Suppressor macrophage treated with lipopolysaccharide for 1 hour (primary cell): ENCODE data around the gene PHACTR2.
A peak's percentile ranks its signal among the peaks of the same experiment; 100 is the strongest.
"Not testable (repeated sequence)": the region's sequence is repeated elsewhere in the genome, so short reads cannot be mapped to it uniquely, and the experiment has no call there.

Experiments
- DNase-seq, 3 donors: peaks; one replicate each; pipeline ENCODE4 v3.0.0-alpha.2; 2020 to 2022

PHACTR2 gene

DNA sequence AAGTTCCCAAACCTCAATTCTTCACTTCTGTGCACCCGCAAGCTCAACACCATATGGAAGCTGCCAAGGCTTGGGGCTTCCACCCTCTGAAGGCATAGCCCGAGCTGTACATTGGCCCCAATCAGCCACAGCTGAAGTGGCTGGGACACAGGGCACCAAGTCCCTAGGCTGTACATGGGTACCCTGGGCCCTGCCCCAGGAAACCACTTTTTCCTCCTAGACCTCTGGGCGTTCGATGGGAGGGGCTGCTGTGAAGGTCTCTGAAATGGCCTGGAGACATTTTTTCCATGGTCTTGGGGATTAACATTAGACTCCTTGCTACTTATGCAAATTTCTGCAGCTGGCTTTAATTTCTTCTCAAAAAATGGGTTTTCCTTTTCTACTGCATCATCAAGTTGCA lies 195.8 kb downstream of the PHACTR2 start:
- DNase-seq, result not testable (repeated sequence)

- peak; percentile 55 to 68 (median 60) for DNase-seq
These were observed 196.7 kb downstream of the PHACTR2 start for GRCh38 chr6:143874503-143874902.

DNA sequence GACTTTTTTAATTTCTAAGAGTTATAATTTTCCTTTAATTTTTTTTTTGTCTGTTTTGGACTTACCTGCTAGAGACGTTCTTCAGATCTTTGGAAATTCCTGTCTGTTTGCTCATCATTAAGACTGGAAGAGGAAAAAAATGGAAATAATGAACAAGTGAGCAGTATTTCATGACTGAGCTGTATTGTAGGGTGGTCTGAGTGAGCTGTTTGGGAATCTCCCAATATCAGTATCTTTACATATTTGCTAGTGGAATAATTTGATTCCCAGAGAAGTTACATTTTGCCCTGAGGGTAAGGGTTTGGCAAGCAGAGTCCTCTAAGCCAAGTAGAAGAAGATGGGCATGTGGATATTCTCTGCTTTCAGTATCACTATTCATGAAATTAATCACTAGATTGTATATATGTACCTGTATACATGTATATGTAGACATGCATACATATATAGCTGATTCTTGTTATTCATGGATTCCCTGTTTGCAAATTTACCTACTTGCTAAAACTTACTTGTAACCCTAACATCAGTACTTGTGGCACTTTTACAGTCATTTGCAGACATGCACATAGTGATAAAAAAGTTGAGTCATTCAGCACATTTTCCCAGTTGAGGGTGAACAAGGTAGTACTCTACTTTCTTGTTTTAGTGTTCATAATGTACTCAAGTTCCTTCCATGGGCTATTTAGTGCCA lies 200.0 kb downstream of the PHACTR2 start:
- no peak for DNase-seq

DNA sequence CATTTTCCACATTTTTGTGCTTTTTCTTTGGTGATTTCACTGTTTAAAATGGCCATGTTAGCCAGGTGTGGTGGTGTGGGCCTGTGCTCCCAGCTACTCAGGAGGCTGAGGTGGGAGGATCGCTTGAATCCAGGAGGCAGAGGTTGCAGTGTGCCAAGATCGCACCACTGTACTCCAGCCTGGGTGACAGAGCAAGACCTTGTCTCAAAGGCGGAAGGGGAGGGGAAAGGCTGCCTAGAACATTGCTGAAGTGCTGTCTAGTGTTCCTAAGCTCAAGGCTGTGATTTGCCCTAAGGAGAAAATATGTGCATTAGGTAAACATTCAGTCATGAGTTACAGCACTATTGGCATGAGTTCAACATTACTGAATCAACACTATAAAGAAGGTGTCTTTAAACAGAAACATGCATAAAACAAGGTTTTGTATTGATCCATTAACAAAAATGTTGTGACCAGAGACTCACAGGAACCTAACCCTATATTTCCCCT lies 200.6 kb downstream of the PHACTR2 start:
- DNase-seq, result no peak

DNA sequence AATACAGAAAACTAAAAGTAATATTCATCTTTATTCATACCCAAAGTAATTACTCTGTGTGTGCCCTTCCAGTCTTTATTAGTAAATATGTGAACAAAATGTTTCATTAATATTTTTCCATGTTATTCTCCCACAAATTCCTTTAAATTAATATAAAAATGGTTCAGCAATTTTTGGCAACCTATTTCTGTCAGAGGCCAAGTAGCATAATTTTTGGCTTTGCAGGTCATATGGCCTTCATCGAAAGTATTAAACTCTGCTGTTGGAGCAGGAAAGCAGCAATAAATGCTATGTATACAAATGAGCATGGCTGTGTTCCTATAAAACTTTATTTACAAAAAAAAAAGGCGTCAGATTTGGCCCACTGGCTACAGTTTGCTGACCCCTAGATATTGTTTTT lies 202.6 kb downstream of the PHACTR2 start:
- DNase-seq, result no peak
